Astrocyte (in vitro differentiated cells and primary cell): ENCODE data around the gene BSN. TPM values are rescaled to one million over a fixed set of nuclear protein-coding genes. Genes with fewer than 3 reads are reported as not detected.
A peak's percentile ranks its signal among the peaks of the same experiment; 100 is the strongest.

Source experiments
- DNase-seq: peaks from one replicate; pipeline ENCODE4 v3.0.0-alpha.2; 2010; ENCODE audit warnings: low read depth
- FAIRE-seq: peaks from 2 replicates; lab custom pipeline; 2011; peaks lifted over from hg19 to GRCh38; lab: Jason Lieb, UNC
- H2AFZ ChIP-seq: 2 replicates; pipeline ENCODE4 v1.6.0; 2012; ENCODE audit warnings: low read depth, low read length, inconsistent platforms
- H3K27ac ChIP-seq: 2 replicates; pipeline ENCODE4 v1.5.1; 2011; ENCODE audit warnings: low read depth, low read length, inconsistent platforms
- H3K27me3 ChIP-seq: 2 replicates; pipeline ENCODE4 v1.6.0; 2011; ENCODE audit warnings: low read length, inconsistent platforms; ENCODE audit not compliant: insufficient read depth
- H3K36me3 ChIP-seq: 2 replicates; pipeline ENCODE4 v1.5.1; 2011; ENCODE audit warnings: low read length, inconsistent platforms; ENCODE audit not compliant: insufficient read depth
- H3K4me1 ChIP-seq: 2 replicates; pipeline ENCODE4 v1.5.1; 2011; ENCODE audit warnings: low read length, inconsistent platforms; ENCODE audit not compliant: insufficient read depth
- H3K4me2 ChIP-seq: 2 replicates; pipeline ENCODE4 v1.6.0; 2012; ENCODE audit warnings: low read length, inconsistent platforms
- H3K4me3 ChIP-seq: 2 replicates; pipeline ENCODE4 v1.5.1; 2011; ENCODE audit warnings: low read depth, mild to moderate bottlenecking, low read length, inconsistent platforms; ENCODE audit not compliant: insufficient read depth
- H3K79me2 ChIP-seq: 2 replicates; pipeline ENCODE4 v1.6.0; 2012; ENCODE audit warnings: mild to moderate bottlenecking, low read length, inconsistent platforms; ENCODE audit not compliant: insufficient read depth
- H3K9ac ChIP-seq: 2 replicates; pipeline ENCODE4 v1.6.0; 2012; ENCODE audit warnings: mild to moderate bottlenecking, low read length, inconsistent platforms
- H3K9me3 ChIP-seq: 2 replicates; pipeline ENCODE4 v1.5.1; 2012; ENCODE audit warnings: low read depth, mild to moderate bottlenecking, low read length, inconsistent platforms; ENCODE audit not compliant: insufficient read depth
- H4K20me1 ChIP-seq: 2 replicates; pipeline ENCODE4 v1.6.0; 2012; ENCODE audit warnings: low read length, inconsistent platforms; ENCODE audit not compliant: insufficient read depth
- H3K27ac Mint-ChIP-seq: one replicate; pipeline ENCODE4 v1.8.0; 2021; ENCODE audit warnings: mild to moderate bottlenecking, mixed read lengths; ENCODE audit not compliant: unreplicated experiment
- H3K27me3 Mint-ChIP-seq: one replicate; pipeline ENCODE4 v1.8.0; 2021; ENCODE audit warnings: low read depth, mixed read lengths; ENCODE audit not compliant: unreplicated experiment
- H3K36me3 Mint-ChIP-seq: one replicate; pipeline ENCODE4 v1.8.0; 2021; ENCODE audit warnings: low read depth, mixed read lengths; ENCODE audit not compliant: unreplicated experiment
- H3K4me1 Mint-ChIP-seq: one replicate; pipeline ENCODE4 v1.8.0; 2021; ENCODE audit warnings: low read depth, mixed read lengths; ENCODE audit not compliant: unreplicated experiment
- H3K4me3 Mint-ChIP-seq: one replicate; pipeline ENCODE4 v1.8.0; 2021; ENCODE audit warnings: mild to moderate bottlenecking, moderate library complexity, mixed read lengths; ENCODE audit not compliant: unreplicated experiment
- H3K9me3 Mint-ChIP-seq: one replicate; pipeline ENCODE4 v1.8.0; 2021; ENCODE audit warnings: mild to moderate bottlenecking, mixed read lengths; ENCODE audit not compliant: unreplicated experiment
- EZH2 ChIP-seq: IDR thresholded peaks from 2 replicates; pipeline ENCODE4 v1.6.1; 2012; ENCODE audit warnings: mild to moderate bottlenecking, low read length, inconsistent platforms; ENCODE audit not compliant: insufficient read depth
- total RNA-seq: library from RNA; stranded (reverse); gene quantifications from 2 replicates; pipeline ENCODE4 v1.2.1, GENCODE V29; 2021
- TF ChIP-seq, protein P1 (sequence below): IDR thresholded peaks from 2 replicates; pipeline ENCODE4 v1.5.1; 2011; ENCODE audit warnings: low read depth, mild to moderate bottlenecking, inconsistent platforms, low read length, moderate library complexity; ENCODE audit not compliant: insufficient read depth

The BSN gene
- total RNA-seq, 1 donor from 2014 or later: 0.86 TPM

DNA sequence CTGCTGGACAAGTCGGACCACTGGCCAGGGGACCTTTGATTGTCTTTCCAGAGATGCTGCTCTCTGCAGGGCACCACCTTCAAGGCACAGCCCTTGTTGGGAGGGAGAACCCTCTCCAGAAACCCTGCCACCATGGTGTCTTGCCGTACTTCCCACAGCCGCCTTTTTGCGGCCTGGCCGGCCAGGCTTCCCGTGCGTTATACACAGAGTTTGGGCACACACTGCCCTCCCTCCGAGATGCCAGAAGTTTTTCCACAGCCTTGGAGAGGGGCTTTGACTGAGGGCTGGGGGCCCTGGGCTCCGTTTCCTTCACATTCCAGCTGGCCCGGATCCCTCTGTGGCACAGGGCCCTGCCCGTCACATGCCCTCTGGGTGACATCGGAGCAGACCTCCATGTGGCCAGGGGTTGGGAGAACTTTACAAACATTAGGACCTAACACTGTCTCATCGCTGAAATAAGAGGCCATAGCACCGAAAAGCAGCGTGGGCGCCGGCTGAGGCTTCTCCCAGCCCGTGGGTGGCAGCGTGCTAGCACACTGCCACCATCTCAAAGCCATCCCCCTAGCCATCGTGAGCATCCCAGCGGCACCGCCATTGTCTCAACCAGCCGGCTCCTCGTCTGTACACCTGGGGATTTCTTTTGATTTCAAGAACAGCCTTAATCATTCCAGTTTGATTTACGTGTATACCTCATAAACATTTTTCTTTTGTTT, 113.6 kb downstream of the BSN start:
- Histone ChIP-seq H3K79me2 (no peaks in the 10 kb centered on the region), H3K27me3 (no peaks in the 10 kb centered on the region), H2AFZ (no peak overlapping the region), H3K36me3 (no peaks in the 10 kb centered on the region), H3K4me3 (no peak overlapping the region), H3K4me2 (peak overlapping the region; percentile 25), H4K20me1 (peaks cover 5% of the 10 kb centered on the region), H3K9ac (peak overlapping the region; percentile 33), H3K27ac (no peak overlapping the region), H3K4me1 (peaks cover 12% of the 10 kb centered on the region), H3K9me3 (no peaks in the 10 kb centered on the region)
- Mint-ChIP-seq H3K27me3 (peaks cover 2% of the 10 kb centered on the region), H3K4me1 (peaks cover 16% of the 10 kb centered on the region), H3K9me3 (no peaks in the 10 kb centered on the region), H3K4me3 (peak overlapping the region; percentile 5), H3K27ac (no peak overlapping the region), H3K36me3 (no peaks in the 10 kb centered on the region)
- FAIRE-seq (no peak), DNase-seq (no peak)
- TF ChIP-seq, protein P1, sequence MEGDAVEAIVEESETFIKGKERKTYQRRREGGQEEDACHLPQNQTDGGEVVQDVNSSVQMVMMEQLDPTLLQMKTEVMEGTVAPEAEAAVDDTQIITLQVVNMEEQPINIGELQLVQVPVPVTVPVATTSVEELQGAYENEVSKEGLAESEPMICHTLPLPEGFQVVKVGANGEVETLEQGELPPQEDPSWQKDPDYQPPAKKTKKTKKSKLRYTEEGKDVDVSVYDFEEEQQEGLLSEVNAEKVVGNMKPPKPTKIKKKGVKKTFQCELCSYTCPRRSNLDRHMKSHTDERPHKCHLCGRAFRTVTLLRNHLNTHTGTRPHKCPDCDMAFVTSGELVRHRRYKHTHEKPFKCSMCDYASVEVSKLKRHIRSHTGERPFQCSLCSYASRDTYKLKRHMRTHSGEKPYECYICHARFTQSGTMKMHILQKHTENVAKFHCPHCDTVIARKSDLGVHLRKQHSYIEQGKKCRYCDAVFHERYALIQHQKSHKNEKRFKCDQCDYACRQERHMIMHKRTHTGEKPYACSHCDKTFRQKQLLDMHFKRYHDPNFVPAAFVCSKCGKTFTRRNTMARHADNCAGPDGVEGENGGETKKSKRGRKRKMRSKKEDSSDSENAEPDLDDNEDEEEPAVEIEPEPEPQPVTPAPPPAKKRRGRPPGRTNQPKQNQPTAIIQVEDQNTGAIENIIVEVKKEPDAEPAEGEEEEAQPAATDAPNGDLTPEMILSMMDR: no peak
- no peak for TF ChIP-seq EZH2

DNA sequence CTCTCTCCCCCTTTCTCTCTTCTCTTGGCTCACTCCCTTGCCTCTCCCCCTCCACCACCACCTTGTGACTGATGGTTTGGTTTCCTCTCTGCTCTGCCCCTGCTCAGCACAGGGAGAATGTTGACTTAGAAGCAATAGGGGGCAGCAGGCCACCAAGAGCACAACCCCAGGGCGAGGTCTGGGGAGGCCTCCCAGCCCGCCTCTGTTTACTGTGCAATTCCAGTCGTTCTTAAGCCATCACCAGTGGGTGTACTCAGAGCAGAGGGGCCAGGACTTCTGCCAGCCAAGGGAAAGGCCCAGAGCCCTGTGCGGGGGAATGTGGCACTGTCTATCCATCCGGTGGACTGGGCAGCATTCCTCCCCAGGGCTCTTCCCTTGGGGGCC, 114.1 kb downstream of the BSN start:
- Mint-ChIP-seq H3K27ac (no peak overlapping the region), H3K4me1 (peaks cover 16% of the 10 kb centered on the region), H3K36me3 (no peaks in the 10 kb centered on the region), H3K4me3 (peak overlapping the region; percentile 5), H3K9me3 (no peaks in the 10 kb centered on the region), H3K27me3 (peaks cover 2% of the 10 kb centered on the region)
- Histone ChIP-seq H3K4me1 (peaks cover 17% of the 10 kb centered on the region), H3K9me3 (no peaks in the 10 kb centered on the region), H3K4me2 (peak overlapping the region; percentile 25), H2AFZ (no peak overlapping the region), H3K27me3 (no peaks in the 10 kb centered on the region), H3K4me3 (no peak overlapping the region), H3K27ac (no peak overlapping the region), H3K9ac (peak overlapping the region; percentile 33), H4K20me1 (peaks cover 5% of the 10 kb centered on the region), H3K79me2 (peaks cover 5% of the 10 kb centered on the region), H3K36me3 (no peaks in the 10 kb centered on the region)
- no peak for DNase-seq
- no peak for FAIRE-seq
- TF ChIP-seq, protein P1: no peak
- TF ChIP-seq EZH2: no peak

DNA sequence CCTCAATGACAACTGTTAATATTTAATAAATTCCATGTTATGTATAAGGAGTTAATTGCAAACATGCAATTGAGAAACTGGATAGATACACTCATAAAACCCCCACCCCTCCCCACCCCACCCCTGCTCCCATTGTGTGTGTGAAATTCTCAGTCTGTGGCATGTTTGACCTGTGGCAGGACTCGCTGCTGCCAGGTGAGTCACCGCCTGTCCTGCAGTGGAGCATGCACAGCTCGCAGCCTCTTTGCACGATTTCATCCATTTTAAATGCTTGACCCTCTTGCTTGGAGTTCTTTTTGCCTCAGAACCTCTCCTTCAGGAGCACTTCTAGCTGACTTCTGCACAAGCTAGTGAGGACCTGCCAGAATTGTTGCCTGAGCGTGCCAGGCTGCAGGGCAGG, 114.6 kb downstream of the BSN start:
- H3K4me1 Mint-ChIP-seq: peaks cover 16% of the 10 kb centered on the region
- peaks cover 7% of the 10 kb centered on the region for H3K79me2 ChIP-seq
- TF ChIP-seq EZH2: no peak
- TF ChIP-seq, protein P1: no peak
- H3K27ac ChIP-seq: no peak overlapping the region
- no peaks in the 10 kb centered on the region for H3K36me3 ChIP-seq
- H3K9me3 Mint-ChIP-seq: no peaks in the 10 kb centered on the region
- no peak for FAIRE-seq
- no peaks in the 10 kb centered on the region for H3K9me3 ChIP-seq
- peaks cover 19% of the 10 kb centered on the region for H3K4me1 ChIP-seq
- H3K27me3 ChIP-seq: no peaks in the 10 kb centered on the region
- peaks cover 5% of the 10 kb centered on the region for H4K20me1 ChIP-seq
- H3K9ac ChIP-seq: no peak overlapping the region
- peak overlapping the region; percentile 51 for H3K4me2 ChIP-seq
- H3K36me3 Mint-ChIP-seq: no peaks in the 10 kb centered on the region
- H3K27ac Mint-ChIP-seq: no peak overlapping the region
- no peak overlapping the region for H3K4me3 ChIP-seq
- peak; percentile 41 for DNase-seq
- H3K4me3 Mint-ChIP-seq: no peak overlapping the region
- no peak overlapping the region for H2AFZ ChIP-seq
- H3K27me3 Mint-ChIP-seq: peaks cover 2% of the 10 kb centered on the region
